Measurements from ENCODE around the gene FZD1. TPM values are rescaled to one million over a fixed set of nuclear protein-coding genes. Genes with fewer than 3 reads are reported as not detected.

FZD1 gene
- total RNA-seq, 2 donors from 2014 or later: 26.6 to 56.9 TPM

- 100% methylated on average over 1 of the region's 1 CpG for WGBS
- Histone ChIP-seq H3K27ac (no peak overlapping the region), H3K4me1 (replicated peaks) (no peaks in the 10 kb centered on the region), H3K4me3 (no peak overlapping the region), H3K36me3 (no peaks in the 10 kb centered on the region), H3K9me3 (no peaks in the 10 kb centered on the region), H3K27me3 (replicated peaks; ENCODE audit: insufficient read depth) (no peaks in the 10 kb centered on the region)
- intact Hi-C loops (cut with DNase I): no loop called here
- DNase-seq (ENCODE audit: low spot score): no peak
- no peak for TF ChIP-seq POLR2AphosphoS5 (IDR thresholded peaks at IDR 0.05)
- TF ChIP-seq CTCF (IDR thresholded peaks at IDR 0.05): no peak
- no peak for TF ChIP-seq POLR2A (IDR thresholded peaks at IDR 0.05)
These were observed 47.6 kb downstream of the FZD1 start for GRCh38 chr7:91311839-91312238.

DNA sequence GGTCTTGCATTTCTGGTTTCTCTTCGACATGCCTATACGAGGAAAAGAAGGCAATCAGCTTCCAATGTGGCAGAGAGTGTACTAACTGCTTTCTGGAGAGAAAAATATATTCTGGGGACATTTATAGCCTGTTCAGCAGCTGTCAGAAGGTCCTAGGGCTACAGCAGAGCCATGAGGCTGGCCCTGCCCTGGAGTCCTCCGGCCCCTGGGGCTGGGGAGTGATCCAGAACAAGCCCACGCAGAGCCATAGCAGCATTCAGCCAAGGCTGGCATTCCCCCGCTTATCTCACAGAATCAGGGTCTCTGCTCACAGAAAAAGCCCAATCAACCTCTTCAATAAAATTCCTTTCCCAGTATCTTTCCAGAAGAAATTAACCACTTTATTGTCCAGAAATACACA is 48.9 kb downstream of the FZD1 start:
- 48% methylated on average over 5 of the region's 5 CpGs for WGBS
- TF ChIP-seq CTCF (IDR thresholded peaks at IDR 0.05) (no peak), POLR2A (IDR thresholded peaks at IDR 0.05) (no peak), POLR2AphosphoS5 (IDR thresholded peaks at IDR 0.05) (no peak)
- H3K27me3 ChIP-seq (replicated peaks; ENCODE audit: insufficient read depth): no peaks in the 10 kb centered on the region
- no peak overlapping the region for H3K27ac ChIP-seq
- H3K4me3 ChIP-seq: no peak overlapping the region
- DNase-seq (ENCODE audit: low spot score): no peak
- H3K9me3 ChIP-seq: no peaks in the 10 kb centered on the region
- intact Hi-C loops (cut with DNase I): no loop called here
- no peaks in the 10 kb centered on the region for H3K4me1 ChIP-seq (replicated peaks)
- H3K36me3 ChIP-seq: no peaks in the 10 kb centered on the region

DNA sequence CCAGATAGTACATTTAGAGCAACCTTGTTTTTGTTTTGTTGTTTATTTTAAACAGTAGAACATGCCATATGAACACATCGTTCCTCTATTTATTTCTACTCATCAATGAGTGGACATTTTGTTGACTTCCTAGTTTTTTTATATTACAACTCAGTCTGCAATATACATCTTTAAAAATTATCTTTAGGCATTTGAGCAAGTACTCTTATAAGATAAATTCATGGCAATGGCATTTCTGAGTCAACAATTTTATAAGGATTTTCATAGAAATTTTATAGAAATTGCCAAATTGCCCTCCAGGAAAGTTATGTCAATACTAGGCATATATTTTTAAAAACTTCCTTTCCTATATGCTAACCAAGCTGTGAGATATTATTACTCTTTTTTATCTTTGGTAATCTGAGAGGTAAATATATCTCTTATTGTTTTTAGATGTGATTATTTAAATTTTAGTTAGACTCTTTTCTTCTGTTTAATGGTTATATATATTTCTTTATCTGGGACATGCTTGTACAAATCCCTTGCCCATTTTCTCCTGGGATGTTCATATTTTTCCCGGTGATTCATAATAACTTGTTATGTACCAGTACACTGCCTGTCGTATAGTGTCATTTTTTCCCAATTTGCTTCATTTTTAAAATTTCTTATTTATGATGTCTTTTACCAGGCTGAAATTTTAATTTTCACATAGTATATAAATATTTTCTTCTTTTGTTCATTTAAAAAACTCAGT is 50.5 kb downstream of the FZD1 start:
- intact Hi-C loops (cut with DNase I): no loop called here
- no peaks in the 10 kb centered on the region for H3K27me3 ChIP-seq (replicated peaks; ENCODE audit: insufficient read depth)
- WGBS: 80% methylated on average over 3 of the region's 3 CpGs
- H3K36me3 ChIP-seq: no peaks in the 10 kb centered on the region
- no peaks in the 10 kb centered on the region for H3K4me1 ChIP-seq (replicated peaks)
- TF ChIP-seq CTCF (IDR thresholded peaks at IDR 0.05) (no peak), POLR2A (IDR thresholded peaks at IDR 0.05) (no peak), POLR2AphosphoS5 (IDR thresholded peaks at IDR 0.05) (no peak)
- no peaks in the 10 kb centered on the region for H3K9me3 ChIP-seq
- H3K27ac ChIP-seq: no peak overlapping the region
- no peak for DNase-seq (ENCODE audit: low spot score)
- H3K4me3 ChIP-seq: no peak overlapping the region

- Histone ChIP-seq H3K9me3 (no peaks in the 10 kb centered on the region), H3K36me3 (no peaks in the 10 kb centered on the region), H3K4me1 (replicated peaks) (no peaks in the 10 kb centered on the region), H3K27me3 (replicated peaks; ENCODE audit: insufficient read depth) (no peaks in the 10 kb centered on the region), H3K4me3 (no peak overlapping the region), H3K27ac (no peak overlapping the region)
- TF ChIP-seq POLR2A (IDR thresholded peaks at IDR 0.05) (no peak), POLR2AphosphoS5 (IDR thresholded peaks at IDR 0.05) (no peak), CTCF (IDR thresholded peaks at IDR 0.05) (no peak)
- intact Hi-C loops (cut with DNase I): no loop called here
- WGBS: 85% methylated on average over 1 of the region's 1 CpG
- no peak for DNase-seq (ENCODE audit: low spot score)
These were observed 52.2 kb downstream of the FZD1 start for GRCh38 chr7:91316426-91316825.

- WGBS: 92% methylated on average over 4 of the region's 4 CpGs
- Histone ChIP-seq H3K4me1 (replicated peaks) (no peaks in the 10 kb centered on the region), H3K4me3 (no peak overlapping the region), H3K27ac (no peak overlapping the region), H3K27me3 (replicated peaks; ENCODE audit: insufficient read depth) (no peaks in the 10 kb centered on the region), H3K36me3 (no peaks in the 10 kb centered on the region), H3K9me3 (no peaks in the 10 kb centered on the region)
- intact Hi-C loops (cut with DNase I): no loop called here
- no peak for DNase-seq (ENCODE audit: low spot score)
- no peak for TF ChIP-seq POLR2A (IDR thresholded peaks at IDR 0.05)
- TF ChIP-seq CTCF (IDR thresholded peaks at IDR 0.05): no peak
- no peak for TF ChIP-seq POLR2AphosphoS5 (IDR thresholded peaks at IDR 0.05)
These were observed 55.1 kb downstream of the FZD1 start for GRCh38 chr7:91319351-91319750.
